H9 (cell line): ENCODE measurements around the gene CTNNBL1. TPM values are rescaled to one million over a fixed set of nuclear protein-coding genes. Genes with fewer than 3 reads are reported as not detected.

Experiments used
- DNase-seq: peaks from one replicate; pipeline ENCODE4 v3.0.0-alpha.2; 2017
- H2AFZ ChIP-seq: one replicate; pipeline ENCODE4 v1.6.1; 2013; ENCODE audit warnings: mild to moderate bottlenecking, low read length, control low read depth, moderate library complexity
- H2AK5ac ChIP-seq: 2 replicates; pipeline ENCODE4 v1.6.1; 2013; ENCODE audit warnings: low read length, control low read depth, mixed read lengths; ENCODE audit not compliant: insufficient read length
- H2BK120ac ChIP-seq: one replicate; pipeline ENCODE4 v1.6.1; 2013; ENCODE audit warnings: low read depth, mild to moderate bottlenecking, low read length, control low read depth, inconsistent platforms; ENCODE audit not compliant: poor library complexity, severe bottlenecking
- H2BK12ac ChIP-seq: 2 replicates; pipeline ENCODE4 v1.6.1; 2013; ENCODE audit warnings: low read length, control low read depth, mixed read lengths, low read depth; ENCODE audit not compliant: insufficient read length
- H2BK15ac ChIP-seq: 2 replicates; pipeline ENCODE4 v1.6.1; 2013; ENCODE audit warnings: low read depth, low read length, control low read depth
- H2BK20ac ChIP-seq: one replicate; pipeline ENCODE4 v1.6.1; 2013; ENCODE audit warnings: low read depth, mild to moderate bottlenecking, low read length, control low read depth, inconsistent platforms; ENCODE audit not compliant: poor library complexity, severe bottlenecking
- H2BK5ac ChIP-seq: 2 replicates; pipeline ENCODE4 v1.6.1; 2013; ENCODE audit warnings: low read length, control low read depth, mixed read lengths; ENCODE audit not compliant: insufficient read length
- H3K14ac ChIP-seq: 2 replicates; pipeline ENCODE4 v1.6.1; 2013; ENCODE audit warnings: low read length, control low read depth; ENCODE audit not compliant: insufficient read depth
- H3K18ac ChIP-seq: 2 replicates; pipeline ENCODE4 v1.6.1; 2013; ENCODE audit warnings: low read depth, mild to moderate bottlenecking, mixed read lengths, low read length, control low read depth; ENCODE audit not compliant: insufficient read length
- H3K23ac ChIP-seq: 2 replicates; pipeline ENCODE4 v1.6.1; 2013; ENCODE audit warnings: low read length, control low read depth, mixed read lengths, low read depth; ENCODE audit not compliant: insufficient read length
- H3K23me2 ChIP-seq: 2 replicates; pipeline ENCODE4 v1.6.1; 2013; ENCODE audit warnings: low read depth, mild to moderate bottlenecking, mixed read lengths, low read length, control low read depth; ENCODE audit not compliant: insufficient read length, poor library complexity, severe bottlenecking
- H3K27ac ChIP-seq: 2 replicates; pipeline ENCODE4 v1.5.1; 2013; ENCODE audit warnings: low read length, control low read depth, mixed read lengths, low read depth; ENCODE audit not compliant: insufficient read length
- H3K27me3 ChIP-seq: 2 replicates; pipeline ENCODE4 v1.6.1; 2013; ENCODE audit warnings: low read length, control low read depth, inconsistent platforms; ENCODE audit not compliant: insufficient read depth
- H3K4ac ChIP-seq: 2 replicates; pipeline ENCODE4 v1.6.1; 2013; ENCODE audit warnings: low read depth, mild to moderate bottlenecking, control low read depth, inconsistent platforms, low read length, moderate library complexity
- H3K4me1 ChIP-seq: 2 replicates; pipeline ENCODE4 v1.6.1; 2013; ENCODE audit warnings: low read length, control low read depth, inconsistent platforms; ENCODE audit not compliant: insufficient read depth
- H3K4me2 ChIP-seq: 2 replicates; pipeline ENCODE4 v1.6.1; 2013; ENCODE audit warnings: low read length, control low read depth, mixed read lengths; ENCODE audit not compliant: insufficient read length, insufficient read depth
- H3K56ac ChIP-seq: 2 replicates; pipeline ENCODE4 v1.6.1; 2013; ENCODE audit warnings: low read depth, mild to moderate bottlenecking, mixed read lengths, low read length, control low read depth; ENCODE audit not compliant: insufficient read length
- H3K79me1 ChIP-seq: 2 replicates; pipeline ENCODE4 v1.6.1; 2013; ENCODE audit warnings: low read depth, mild to moderate bottlenecking, moderate library complexity, low read length, control low read depth, inconsistent platforms; ENCODE audit not compliant: insufficient read depth, poor library complexity, severe bottlenecking
- H3K79me2 ChIP-seq: 2 replicates; pipeline ENCODE4 v1.6.1; 2013; ENCODE audit warnings: low read length, control low read depth, inconsistent platforms; ENCODE audit not compliant: insufficient read depth
- H3K9ac ChIP-seq: 2 replicates; pipeline ENCODE4 v1.6.1; 2013; ENCODE audit warnings: low read length, control low read depth, mixed read lengths; ENCODE audit not compliant: insufficient read length; ENCODE audit errors: extremely low read depth
- H3K9me3 ChIP-seq: one replicate; pipeline ENCODE4 v1.6.1; 2013; ENCODE audit warnings: low read depth, low read length, inconsistent platforms; ENCODE audit not compliant: control insufficient read depth
- H3T11ph ChIP-seq: one replicate; pipeline ENCODE4 v1.6.1; 2013; ENCODE audit warnings: mild to moderate bottlenecking, low read length, control low read depth, inconsistent platforms
- H4K20me1 ChIP-seq: one replicate; pipeline ENCODE4 v1.6.1; 2013; ENCODE audit not compliant: control insufficient read depth, insufficient read length, insufficient read depth
- H4K5ac ChIP-seq: 2 replicates; pipeline ENCODE4 v1.6.1; 2013; ENCODE audit warnings: low read depth, mild to moderate bottlenecking, mixed read lengths, low read length, control low read depth; ENCODE audit not compliant: insufficient read length
- H4K8ac ChIP-seq: replicated peaks from 2 replicates; pipeline ENCODE4 v1.6.1; 2013; ENCODE audit warnings: low read length, control low read depth, mixed read lengths, low read depth; ENCODE audit not compliant: insufficient read length
- H4K91ac ChIP-seq: 2 replicates; pipeline ENCODE4 v1.6.1; 2013; ENCODE audit warnings: low read depth, mild to moderate bottlenecking, moderate library complexity, mixed read lengths, low read length, control low read depth; ENCODE audit not compliant: insufficient read length
- H3K27ac Mint-ChIP-seq, 3 experiments: 2 replicates in 2 of 3; 3 replicates in 1 of 3; pipeline ENCODE4 v1.8.0; 2020 to 2021; ENCODE audit warnings: mixed read lengths in 3 of 3, mild to moderate bottlenecking in 1 of 3, moderate library complexity in 1 of 3
- H3K27me3 Mint-ChIP-seq: 2 replicates; pipeline ENCODE4 v1.8.0; 2021; ENCODE audit warnings: low read depth, mild to moderate bottlenecking, moderate library complexity, mixed read lengths
- H3K36me3 Mint-ChIP-seq, 3 experiments: 2 replicates in 2 of 3; 3 replicates in 1 of 3; pipeline ENCODE4 v1.8.0; 2020 to 2021; ENCODE audit warnings: low read depth in 3 of 3, mixed read lengths in 3 of 3; ENCODE audit not compliant: insufficient read depth in 1 of 3
- H3K4me1 Mint-ChIP-seq, 2 experiments: 2 replicates each; pipeline ENCODE4 v1.8.0; 2020; ENCODE audit warnings: mixed read lengths in 2 of 2
- H3K4me3 Mint-ChIP-seq, 2 experiments: 2 replicates in 1 of 2; 3 replicates in 1 of 2; pipeline ENCODE4 v1.8.0; 2020 to 2021; ENCODE audit warnings: mild to moderate bottlenecking in 2 of 2, mixed read lengths in 2 of 2, moderate library complexity in 1 of 2
- H3K9me3 Mint-ChIP-seq, 2 experiments: 2 replicates in 1 of 2; 3 replicates in 1 of 2; pipeline ENCODE4 v1.8.0; 2020; ENCODE audit warnings: mild to moderate bottlenecking in 2 of 2, mixed read lengths in 2 of 2, moderate library complexity in 1 of 2
- WGBS: extraction: QIAGEN DNeasy Blood & Tissue Kit; methylation state at CpG from one replicate; pipeline ENCODE4 v1.1.7; 2013; ENCODE audit warnings: missing lambda C conversion rate, low lambda C conversion rate, mixed read lengths; ENCODE audit not compliant: insufficient read length; ENCODE audit errors: extremely low coverage; 5-methylcytosine and 5-hydroxymethylcytosine counted together
- total RNA-seq: library from RNA; stranded (reverse); gene quantifications from 2 replicates; pipeline ENCODE4 v1.2.1, GENCODE V29; 2021
- TF ChIP-seq, protein P1 (sequence below): fragments of 200-600 bp; sonication (generic); conservative IDR thresholded peaks from 3 replicates; pipeline ENCODE4 v1.8.0; 2021; ENCODE audit warnings: antibody characterized with exemption, mild to moderate bottlenecking

The CTNNBL1 gene
- total RNA-seq, 1 experiment from 2014 or later = 67.2 TPM

DNA sequence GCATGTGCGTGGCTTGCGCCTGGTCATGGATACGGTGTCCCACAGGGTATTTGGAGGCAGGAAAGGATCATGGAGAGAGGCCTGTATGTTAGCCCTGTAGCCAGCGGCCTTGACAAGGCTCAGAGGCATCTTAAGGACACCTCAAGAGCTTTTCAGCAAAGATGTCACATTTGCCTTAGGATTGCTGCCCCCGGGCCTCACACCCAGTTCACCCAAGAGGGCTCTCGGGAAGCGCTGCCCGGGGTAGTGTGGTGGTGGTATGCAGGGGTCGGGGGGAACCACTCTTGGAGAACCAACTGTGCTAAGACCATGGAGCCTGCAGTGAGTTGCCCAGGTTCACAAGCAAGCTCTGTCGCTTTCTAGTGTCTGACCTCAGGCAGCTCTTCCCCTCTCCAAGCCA, 172.2 kb downstream of the CTNNBL1 start:
- H3K27me3 Mint-ChIP-seq = no peaks in the 10 kb centered on the region; the same call in none of the 2 replicates
- no peak overlapping the region for H4K5ac ChIP-seq
- no peak overlapping the region for H3K27ac Mint-ChIP-seq
- WGBS = no CpG with 5 or more reads among the region's 10 CpGs
- no peaks in the 10 kb centered on the region for H3K27me3 ChIP-seq
- no peak overlapping the region for H2AFZ ChIP-seq
- no peak overlapping the region for H2AK5ac ChIP-seq
- no peak overlapping the region for H3K4me2 ChIP-seq
- no peak overlapping the region for H2BK120ac ChIP-seq
- no peaks in the 10 kb centered on the region for H3K79me1 ChIP-seq
- no peak overlapping the region for H3K23ac ChIP-seq
- peaks cover 24 to 33% of the 10 kb centered on the region in 2 experiments for H3K4me1 Mint-ChIP-seq
- H3K14ac ChIP-seq = no peak overlapping the region
- H3K23me2 ChIP-seq = no peaks in the 10 kb centered on the region
- no peak overlapping the region for H2BK5ac ChIP-seq
- no peaks in the 10 kb centered on the region for H3K9me3 ChIP-seq
- H4K91ac ChIP-seq = no peak overlapping the region
- no peak overlapping the region for H3T11ph ChIP-seq
- H3K18ac ChIP-seq = no peak overlapping the region
- no peak overlapping the region for H3K27ac ChIP-seq
- no peaks in the 10 kb centered on the region for H3K9me3 Mint-ChIP-seq
- H2BK20ac ChIP-seq = no peak overlapping the region
- H3K4ac ChIP-seq = no peak overlapping the region
- no peak overlapping the region for H2BK15ac ChIP-seq
- TF ChIP-seq, protein P1, sequence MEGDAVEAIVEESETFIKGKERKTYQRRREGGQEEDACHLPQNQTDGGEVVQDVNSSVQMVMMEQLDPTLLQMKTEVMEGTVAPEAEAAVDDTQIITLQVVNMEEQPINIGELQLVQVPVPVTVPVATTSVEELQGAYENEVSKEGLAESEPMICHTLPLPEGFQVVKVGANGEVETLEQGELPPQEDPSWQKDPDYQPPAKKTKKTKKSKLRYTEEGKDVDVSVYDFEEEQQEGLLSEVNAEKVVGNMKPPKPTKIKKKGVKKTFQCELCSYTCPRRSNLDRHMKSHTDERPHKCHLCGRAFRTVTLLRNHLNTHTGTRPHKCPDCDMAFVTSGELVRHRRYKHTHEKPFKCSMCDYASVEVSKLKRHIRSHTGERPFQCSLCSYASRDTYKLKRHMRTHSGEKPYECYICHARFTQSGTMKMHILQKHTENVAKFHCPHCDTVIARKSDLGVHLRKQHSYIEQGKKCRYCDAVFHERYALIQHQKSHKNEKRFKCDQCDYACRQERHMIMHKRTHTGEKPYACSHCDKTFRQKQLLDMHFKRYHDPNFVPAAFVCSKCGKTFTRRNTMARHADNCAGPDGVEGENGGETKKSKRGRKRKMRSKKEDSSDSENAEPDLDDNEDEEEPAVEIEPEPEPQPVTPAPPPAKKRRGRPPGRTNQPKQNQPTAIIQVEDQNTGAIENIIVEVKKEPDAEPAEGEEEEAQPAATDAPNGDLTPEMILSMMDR = no peak
- no peak overlapping the region for H3K56ac ChIP-seq
- H3K4me3 Mint-ChIP-seq = no peak overlapping the region
- no peaks in the 10 kb centered on the region for H4K20me1 ChIP-seq
- H4K8ac ChIP-seq = no peak overlapping the region
- H3K9ac ChIP-seq = no peak overlapping the region
- DNase-seq = no peak
- no peaks in the 10 kb centered on the region for H3K79me2 ChIP-seq
- peaks cover 5% of the 10 kb centered on the region; the same call in 1 of the 2 replicates for H3K4me1 ChIP-seq
- H3K36me3 Mint-ChIP-seq = peaks cover 8 to 14% (median 11%) of the 10 kb centered on the region in 3 experiments; a peak in 6 of 7 replicates
- H2BK12ac ChIP-seq = no peak overlapping the region
